ENCODE data around the gene TSC1. TPM values are rescaled to one million over a fixed set of nuclear protein-coding genes. Genes with fewer than 3 reads are reported as not detected.
"Not testable (repeated sequence)": the region's sequence is repeated elsewhere in the genome, so short reads cannot be mapped to it uniquely, and the experiment has no call there.

Gene TSC1
- 10 to 100 TPM; 33.9 to 37.1 TPM for total RNA-seq
- polyA plus RNA-seq: 12.6 TPM

GRCh38 chr9:132944294-132945185 lies at the start of gene TSC1:
Gene TSC1, minus strand, starts transcription at chr9:132944616. Its CDS starts 15,744 bp downstream, at chr9:132928872.
- Histone ChIP-seq H3K9me3 (ENCODE audit: low read length) (no peaks in the 10 kb centered on the region), H3K4me3 (ENCODE audit: low read length) (peak within 1 kb of the TSS; percentile 88), H3K36me3 (ENCODE audit: insufficient read depth, low read length) (no peaks in the 10 kb centered on the region), H3K27ac (ENCODE audit: low read depth, low read length) (peak within 1 kb of the TSS; percentile 80), H3K4me1 (ENCODE audit: insufficient read depth, low read length) (peaks cover 22% of the 10 kb centered on the region), H3K27me3 (ENCODE audit: insufficient read depth, low read length, poor library complexity, severe bottlenecking) (no peaks in the 10 kb centered on the region)
- Mint-ChIP-seq H3K4me3 (peak within 1 kb of the TSS; percentile 92 to 99 (median 95)), H3K27ac (peak within 1 kb of the TSS; percentile 99 to 100 (median 100)), H3K27me3 (peaks cover 0 to 3% of the 10 kb centered on the region in 2 donors), H3K9me3 (peaks cover 0 to 2% (median 0%) of the 10 kb centered on the region in 5 donors), H3K4me1 (peaks cover 24 to 38% (median 32%) of the 10 kb centered on the region in 3 donors), H3K36me3 (peaks cover 0 to 7% (median 0%) of the 10 kb centered on the region in 3 donors)
- ChIA-PET POLR2A (interaction anchor here (0.5 to 2.1 kb wide), 9 partner anchors 18 to 1049 kb away, joined by 3 to 8 read pairs (median 4); partner anchors contain the start of genes GTF3C4 and GTF3C5), CTCF (interaction anchor here (0.7 to 2.7 kb wide), 6 partner anchors 10 to 200 kb away, joined by 3 to 11 read pairs (median 3); no protein-coding TSS in a partner anchor)
- DNase-seq: peak; percentile 97 to 99 (median 98)

DNA sequence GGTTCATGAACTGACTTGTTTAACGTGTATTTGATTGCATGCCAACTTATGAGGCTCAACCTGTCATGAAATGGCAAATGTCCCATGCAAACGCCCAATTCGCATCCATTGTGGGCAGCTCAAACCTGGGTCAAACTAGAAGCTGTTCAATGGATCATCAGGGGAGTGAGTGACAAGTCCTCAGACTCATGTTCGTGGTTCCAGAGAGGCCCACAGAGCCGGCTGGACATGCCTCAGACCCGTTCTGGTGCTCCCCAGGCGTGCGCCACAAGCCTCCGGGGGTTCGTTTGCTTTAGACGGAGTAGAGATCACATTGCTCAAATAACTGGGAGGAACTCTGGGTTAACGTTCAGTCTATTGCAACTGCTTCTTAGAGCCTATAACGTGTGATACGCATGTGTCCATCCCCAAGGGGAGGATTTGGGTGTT lies 49.1 kb upstream of the TSC1 start:
- Histone ChIP-seq H3K9me3 (ENCODE audit: low read length) (no peaks in the 10 kb centered on the region), H3K27me3 (ENCODE audit: insufficient read depth, low read length, poor library complexity, severe bottlenecking) (no peaks in the 10 kb centered on the region), H3K4me3 (ENCODE audit: low read length) (no peak overlapping the region), H3K27ac (ENCODE audit: low read depth, low read length) (no peak overlapping the region), H3K36me3 (ENCODE audit: insufficient read depth, low read length) (no peaks in the 10 kb centered on the region), H3K4me1 (ENCODE audit: insufficient read depth, low read length) (no peaks in the 10 kb centered on the region)
- Mint-ChIP-seq H3K27ac (no peak overlapping the region), H3K27me3 (peaks cover 25 to 64% of the 10 kb centered on the region in 2 donors), H3K4me3 (no peak overlapping the region), H3K4me1 (peaks cover 4 to 8% (median 5%) of the 10 kb centered on the region in 3 donors), H3K36me3 (peaks cover 0 to 2% (median 0%) of the 10 kb centered on the region in 3 donors), H3K9me3 (no peaks in the 10 kb centered on the region)
- DNase-seq: no peak
- POLR2A ChIA-PET: no interaction called here
- CTCF ChIA-PET: no interaction called here

GRCh38 chr9:132991351-132992300 lies 47.2 kb upstream of the TSC1 start:
- ChIA-PET CTCF (no interaction called here), POLR2A (no interaction called here)
- Histone ChIP-seq H3K9me3 (ENCODE audit: low read length) (no peaks in the 10 kb centered on the region), H3K36me3 (ENCODE audit: insufficient read depth, low read length) (no peaks in the 10 kb centered on the region), H3K27ac (ENCODE audit: low read depth, low read length) (no peak overlapping the region), H3K27me3 (ENCODE audit: insufficient read depth, low read length, poor library complexity, severe bottlenecking) (no peaks in the 10 kb centered on the region), H3K4me3 (ENCODE audit: low read length) (no peak overlapping the region), H3K4me1 (ENCODE audit: insufficient read depth, low read length) (no peaks in the 10 kb centered on the region)
- Mint-ChIP-seq H3K4me3 (no peak overlapping the region), H3K9me3 (no peaks in the 10 kb centered on the region), H3K36me3 (peaks cover 0 to 2% (median 0%) of the 10 kb centered on the region in 3 donors), H3K4me1 (peaks cover 4 to 8% (median 5%) of the 10 kb centered on the region in 3 donors), H3K27ac (no peak overlapping the region), H3K27me3 (peaks cover 29 to 69% of the 10 kb centered on the region in 2 donors)
- no peak for DNase-seq

GRCh38 chr9:132990781-132991180 lies 46.4 kb upstream of the TSC1 start:
- Mint-ChIP-seq H3K27me3 (peaks cover 31 to 71% of the 10 kb centered on the region in 2 donors), H3K27ac (no peak overlapping the region), H3K36me3 (peaks cover 0 to 2% (median 0%) of the 10 kb centered on the region in 3 donors), H3K4me1 (peaks cover 4 to 8% (median 5%) of the 10 kb centered on the region in 3 donors), H3K4me3 (no peak overlapping the region), H3K9me3 (no peaks in the 10 kb centered on the region)
- POLR2A ChIA-PET: no interaction called here
- Histone ChIP-seq H3K27ac (ENCODE audit: low read depth, low read length) (no peak overlapping the region), H3K4me1 (ENCODE audit: insufficient read depth, low read length) (no peaks in the 10 kb centered on the region), H3K4me3 (ENCODE audit: low read length) (no peak overlapping the region), H3K9me3 (ENCODE audit: low read length) (no peaks in the 10 kb centered on the region), H3K27me3 (ENCODE audit: insufficient read depth, low read length, poor library complexity, severe bottlenecking) (no peaks in the 10 kb centered on the region), H3K36me3 (ENCODE audit: insufficient read depth, low read length) (no peaks in the 10 kb centered on the region)
- DNase-seq: no peak
- CTCF ChIA-PET: no interaction called here

DNA sequence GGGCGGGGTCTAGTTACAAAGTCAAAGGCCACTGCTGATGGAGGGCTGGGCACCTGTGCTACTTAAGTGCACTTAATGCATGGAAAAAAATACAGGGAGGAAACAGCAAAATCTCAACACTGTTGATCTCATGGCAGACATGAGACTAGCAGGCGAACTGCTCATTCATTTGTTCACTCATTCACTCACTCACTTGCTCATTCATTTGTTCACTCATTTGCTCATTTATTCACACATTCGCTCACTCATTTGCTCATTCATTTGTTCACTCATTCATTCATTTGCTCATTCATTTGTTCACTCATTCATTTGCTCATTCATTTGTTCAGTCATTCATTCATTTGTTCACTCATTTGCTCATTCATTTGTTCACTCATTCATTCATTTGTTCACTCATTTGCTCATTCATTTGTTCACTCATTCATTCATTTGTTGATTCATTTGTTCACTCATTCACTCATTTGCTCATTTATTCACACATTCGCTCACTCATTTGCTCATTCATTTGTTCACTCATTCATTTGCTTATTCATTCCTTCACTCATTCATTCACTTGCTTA lies 45.7 kb upstream of the TSC1 start:
- DNase-seq; H3K9me3 Mint-ChIP-seq; H3K27ac ChIP-seq (ENCODE audit: low read depth, low read length); H3K9me3 ChIP-seq (ENCODE audit: low read length); H3K27me3 ChIP-seq (ENCODE audit: insufficient read depth, low read length, poor library complexity, severe bottlenecking); CTCF ChIA-PET; H3K4me3 Mint-ChIP-seq; H3K4me1 ChIP-seq (ENCODE audit: insufficient read depth, low read length); H3K36me3 ChIP-seq (ENCODE audit: insufficient read depth, low read length); H3K27ac Mint-ChIP-seq; H3K4me1 Mint-ChIP-seq; POLR2A ChIA-PET; H3K36me3 Mint-ChIP-seq; H3K4me3 ChIP-seq (ENCODE audit: low read length): not testable (repeated sequence)
- H3K27me3 Mint-ChIP-seq: peaks cover 34 to 68% of the 10 kb centered on the region in 2 donors

- Histone ChIP-seq H3K27me3 (ENCODE audit: insufficient read depth, low read length, poor library complexity, severe bottlenecking) (no peaks in the 10 kb centered on the region), H3K9me3 (ENCODE audit: low read length) (no peaks in the 10 kb centered on the region), H3K4me3 (ENCODE audit: low read length) (no peak overlapping the region), H3K4me1 (ENCODE audit: insufficient read depth, low read length) (no peaks in the 10 kb centered on the region), H3K36me3 (ENCODE audit: insufficient read depth, low read length) (no peaks in the 10 kb centered on the region), H3K27ac (ENCODE audit: low read depth, low read length) (no peak overlapping the region)
- ChIA-PET POLR2A (no interaction called here), CTCF (no interaction called here)
- no peak for DNase-seq
- Mint-ChIP-seq H3K36me3 (peaks cover 0 to 2% (median 0%) of the 10 kb centered on the region in 3 donors), H3K4me3 (no peak overlapping the region), H3K9me3 (no peaks in the 10 kb centered on the region), H3K4me1 (peaks cover 3 to 5% (median 3%) of the 10 kb centered on the region in 3 donors), H3K27ac (no peak overlapping the region), H3K27me3 (peaks cover 32 to 63% of the 10 kb centered on the region in 2 donors)
Observed at GRCh38 chr9:132989414-132989996, 45.1 kb upstream of the TSC1 start.

- ChIA-PET POLR2A (no interaction called here), CTCF (no interaction called here)
- H3K27me3 ChIP-seq (ENCODE audit: insufficient read depth, low read length, poor library complexity, severe bottlenecking): no peaks in the 10 kb centered on the region
- no peaks in the 10 kb centered on the region for H3K36me3 ChIP-seq (ENCODE audit: insufficient read depth, low read length)
- H3K4me3 Mint-ChIP-seq: no peak overlapping the region
- H3K27ac Mint-ChIP-seq: no peak overlapping the region
- no peaks in the 10 kb centered on the region for H3K4me1 ChIP-seq (ENCODE audit: insufficient read depth, low read length)
- no peak overlapping the region for H3K27ac ChIP-seq (ENCODE audit: low read depth, low read length)
- H3K9me3 ChIP-seq (ENCODE audit: low read length): no peaks in the 10 kb centered on the region
- peaks cover 0 to 3% (median 0%) of the 10 kb centered on the region in 3 donors for H3K4me1 Mint-ChIP-seq
- H3K36me3 Mint-ChIP-seq: peaks cover 0 to 2% (median 0%) of the 10 kb centered on the region in 3 donors
- H3K9me3 Mint-ChIP-seq: no peaks in the 10 kb centered on the region
- peaks cover 27 to 58% of the 10 kb centered on the region in 2 donors for H3K27me3 Mint-ChIP-seq
- DNase-seq: no peak
- no peak overlapping the region for H3K4me3 ChIP-seq (ENCODE audit: low read length)
Observed at GRCh38 chr9:132989014-132989310, 44.5 kb upstream of the TSC1 start.
